ENCODE data around the gene RIPOR1.

- TF ChIP-seq, protein P1, sequence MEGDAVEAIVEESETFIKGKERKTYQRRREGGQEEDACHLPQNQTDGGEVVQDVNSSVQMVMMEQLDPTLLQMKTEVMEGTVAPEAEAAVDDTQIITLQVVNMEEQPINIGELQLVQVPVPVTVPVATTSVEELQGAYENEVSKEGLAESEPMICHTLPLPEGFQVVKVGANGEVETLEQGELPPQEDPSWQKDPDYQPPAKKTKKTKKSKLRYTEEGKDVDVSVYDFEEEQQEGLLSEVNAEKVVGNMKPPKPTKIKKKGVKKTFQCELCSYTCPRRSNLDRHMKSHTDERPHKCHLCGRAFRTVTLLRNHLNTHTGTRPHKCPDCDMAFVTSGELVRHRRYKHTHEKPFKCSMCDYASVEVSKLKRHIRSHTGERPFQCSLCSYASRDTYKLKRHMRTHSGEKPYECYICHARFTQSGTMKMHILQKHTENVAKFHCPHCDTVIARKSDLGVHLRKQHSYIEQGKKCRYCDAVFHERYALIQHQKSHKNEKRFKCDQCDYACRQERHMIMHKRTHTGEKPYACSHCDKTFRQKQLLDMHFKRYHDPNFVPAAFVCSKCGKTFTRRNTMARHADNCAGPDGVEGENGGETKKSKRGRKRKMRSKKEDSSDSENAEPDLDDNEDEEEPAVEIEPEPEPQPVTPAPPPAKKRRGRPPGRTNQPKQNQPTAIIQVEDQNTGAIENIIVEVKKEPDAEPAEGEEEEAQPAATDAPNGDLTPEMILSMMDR (IDR thresholded peaks at IDR 0.05; ENCODE audit: low read length) = no peak
- no peak for TF ChIP-seq EZH2 (IDR thresholded peaks at IDR 0.05; ENCODE audit: borderline replicate concordance, low read length)
Measured at GRCh38 chr16:67534431-67534830, 5.8 kb downstream of the RIPOR1 start.
